ENCODE data around the gene GPR108.
"Not testable (repeated sequence)": the region's sequence is repeated elsewhere in the genome, so short reads cannot be mapped to it uniquely, and the experiment has no call there.

The GPR108 gene

GRCh38 chr19:6761053-6761676 lies 23.8 kb upstream of the GPR108 start:
- no peak for DNase-seq (ENCODE audit: low read depth in 2 of 2)

DNA sequence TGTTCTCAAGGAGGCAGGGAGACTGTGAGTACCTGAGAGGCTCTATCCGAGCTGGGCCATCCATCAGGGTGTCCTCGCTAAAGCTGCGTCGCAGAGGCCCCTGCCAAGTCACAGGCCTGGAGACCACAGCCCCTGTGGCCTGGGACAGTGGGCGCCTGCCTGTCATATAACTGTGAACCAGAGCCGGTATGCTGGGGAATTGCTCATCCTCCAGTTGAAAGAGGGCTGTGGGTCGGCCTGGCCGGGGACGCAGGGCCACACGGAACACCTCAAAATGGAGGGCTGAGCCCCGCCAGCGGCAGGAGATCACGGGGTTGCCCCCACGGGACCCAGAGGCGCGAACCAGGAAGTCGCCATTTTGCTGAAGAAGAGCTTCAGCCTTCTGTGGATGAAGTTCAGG lies 23.2 kb upstream of the GPR108 start:
- DNase-seq (ENCODE audit: low read depth in 2 of 2), result no peak

DNA sequence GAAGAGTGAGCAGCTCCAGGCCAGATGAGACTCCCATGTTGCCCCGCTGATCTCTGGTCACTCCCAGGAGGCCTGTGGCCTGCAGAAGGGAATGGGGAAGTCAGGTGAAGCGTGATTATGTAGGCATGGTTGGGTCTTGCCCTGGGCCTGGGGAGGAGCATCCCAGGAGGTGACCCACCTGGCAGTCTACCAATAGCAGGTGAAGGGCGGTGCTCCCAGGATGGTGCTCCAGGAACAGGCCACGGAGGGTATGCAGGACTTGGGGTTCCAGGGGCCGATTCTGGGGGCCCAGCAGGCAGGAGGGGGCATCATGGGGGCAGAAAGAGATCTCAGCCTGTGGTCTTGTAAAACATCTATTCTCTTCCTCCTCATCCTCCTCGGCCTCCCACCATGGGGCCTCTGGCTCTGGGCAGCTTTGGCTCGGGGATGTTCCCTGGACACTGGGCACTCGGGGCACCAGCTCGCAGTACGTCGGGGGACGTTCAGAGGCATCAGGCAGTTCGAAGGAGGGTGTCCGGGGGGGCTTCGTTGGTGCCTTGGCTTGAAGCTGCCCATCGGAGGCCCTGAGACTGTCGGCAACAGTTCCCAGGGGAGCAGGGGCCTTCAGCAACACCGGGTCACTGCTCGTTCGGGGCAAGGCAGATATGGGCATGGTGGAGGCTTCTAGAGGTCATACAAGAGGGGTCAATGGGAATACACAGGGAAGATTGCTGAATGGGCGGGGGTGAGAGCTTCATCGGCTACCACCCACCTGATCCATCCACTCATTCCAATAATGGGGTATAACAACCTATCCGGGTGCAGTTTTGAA lies 17.5 kb upstream of the GPR108 start:
- DNase-seq (ENCODE audit: low read depth in 2 of 2), result no peak

GRCh38 chr19:6754136-6754535 lies 16.8 kb upstream of the GPR108 start:
- DNase-seq (ENCODE audit: low read depth in 2 of 2), result no peak

DNA sequence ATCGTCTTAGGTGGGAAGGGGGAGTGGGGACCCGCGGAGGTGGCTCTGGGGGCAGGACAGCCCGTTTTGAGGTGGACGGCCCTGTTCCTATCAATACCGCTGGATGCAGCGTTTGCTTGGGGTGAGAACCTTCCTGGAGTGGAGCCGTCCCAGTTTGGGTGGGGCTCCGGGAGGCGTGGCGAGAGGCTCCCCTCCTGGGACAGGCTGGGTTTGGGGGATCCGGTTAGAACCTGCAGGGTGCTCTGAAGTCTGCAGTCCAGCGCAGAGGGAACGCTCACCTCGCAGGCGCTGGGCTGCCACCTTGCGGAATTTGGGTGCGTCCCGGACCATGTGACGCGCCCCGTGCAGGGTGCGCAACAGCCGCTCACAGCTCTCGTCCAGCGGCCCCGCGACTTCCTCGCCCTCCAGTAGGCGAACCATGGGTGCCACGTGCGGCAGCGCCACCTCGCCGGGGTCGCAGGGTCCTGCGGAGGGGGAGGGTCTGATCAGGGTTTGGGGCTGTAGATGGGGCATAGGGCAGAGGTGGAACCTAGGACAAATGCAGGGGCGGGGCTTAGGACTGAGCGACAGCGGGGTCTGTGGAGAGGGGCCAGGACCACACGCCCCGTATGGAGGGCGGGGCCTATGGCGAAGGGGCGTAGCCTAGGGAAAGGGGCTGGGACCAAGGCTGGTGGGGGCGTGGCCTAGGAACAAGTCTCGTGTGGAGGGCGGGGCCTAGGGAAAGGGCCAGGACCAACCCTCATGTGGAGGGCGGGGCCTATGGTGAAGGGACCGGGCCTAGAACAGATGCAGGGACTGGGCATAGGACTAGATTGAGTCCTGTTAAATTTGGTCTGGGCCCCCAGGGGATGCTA lies 16.0 kb upstream of the GPR108 start:
- DNase-seq (ENCODE audit: low read depth in 2 of 2), result peak; percentile 69 to 80

DNA sequence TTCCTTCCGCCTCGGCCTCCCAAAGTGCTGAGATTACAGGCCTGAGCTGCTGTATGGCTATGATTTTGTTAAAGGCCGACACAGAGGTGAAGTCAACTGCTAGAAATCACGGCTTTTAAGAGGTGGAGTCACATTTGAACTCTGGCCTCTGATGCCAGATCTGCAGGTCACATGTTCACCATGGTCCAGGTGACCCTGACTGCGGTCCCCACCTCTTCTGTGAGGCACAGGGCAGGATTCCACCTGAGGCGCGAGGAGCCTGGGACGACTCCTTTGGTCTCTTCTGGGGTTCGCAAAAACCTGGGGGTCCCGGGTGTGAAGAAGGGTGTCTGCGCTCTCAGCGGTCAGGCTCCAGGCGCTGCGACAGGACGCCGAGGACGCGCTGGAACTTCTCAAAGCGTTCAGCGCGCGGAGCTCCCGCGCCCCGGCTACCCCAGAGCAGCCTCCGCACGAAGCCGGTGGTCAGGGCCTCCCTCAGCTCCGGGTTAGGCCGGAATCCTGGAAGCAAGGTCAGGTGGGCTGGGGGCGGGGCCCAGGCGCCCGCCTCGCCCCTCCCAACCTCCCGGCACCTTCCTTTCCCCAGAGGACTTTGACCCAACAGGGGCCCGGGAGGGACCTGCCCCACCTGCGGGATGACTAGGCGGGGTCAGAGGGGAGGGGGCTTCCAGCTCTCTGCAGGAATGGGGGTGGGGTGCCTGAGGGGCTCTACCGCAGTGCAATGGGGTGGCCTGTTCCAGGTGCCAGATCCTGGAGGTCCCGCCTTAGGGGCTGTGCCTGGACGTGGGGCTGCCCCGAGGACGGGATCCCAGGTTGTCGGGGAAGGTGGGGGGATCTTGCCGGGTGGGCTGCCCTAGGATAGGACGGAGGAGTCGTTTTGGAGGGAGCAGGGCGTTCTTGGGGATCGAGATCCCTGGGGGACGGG lies 15.1 kb upstream of the GPR108 start:
- no peak for DNase-seq (ENCODE audit: low read depth in 2 of 2)

DNA sequence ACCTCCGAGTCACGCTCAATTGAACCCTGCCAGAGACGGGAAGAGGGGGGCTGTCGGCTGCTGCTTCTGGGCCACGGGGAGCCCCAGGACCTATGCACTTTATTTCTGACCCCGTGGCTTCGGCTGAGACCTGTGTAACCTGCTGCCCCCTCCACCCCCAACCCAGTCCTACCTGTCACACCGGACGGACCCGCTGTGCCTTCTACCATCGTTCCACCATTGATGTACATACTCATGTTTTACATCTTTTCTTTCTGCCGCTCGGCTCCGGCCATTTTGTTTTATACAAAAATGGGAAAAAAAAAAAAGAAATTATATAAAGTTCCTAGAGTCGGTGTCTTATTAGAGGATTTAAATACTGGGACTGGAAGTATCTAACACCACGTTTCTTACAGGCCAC lies 13.8 kb upstream of the GPR108 start:
- no peak for DNase-seq (ENCODE audit: low read depth in 2 of 2)

DNA sequence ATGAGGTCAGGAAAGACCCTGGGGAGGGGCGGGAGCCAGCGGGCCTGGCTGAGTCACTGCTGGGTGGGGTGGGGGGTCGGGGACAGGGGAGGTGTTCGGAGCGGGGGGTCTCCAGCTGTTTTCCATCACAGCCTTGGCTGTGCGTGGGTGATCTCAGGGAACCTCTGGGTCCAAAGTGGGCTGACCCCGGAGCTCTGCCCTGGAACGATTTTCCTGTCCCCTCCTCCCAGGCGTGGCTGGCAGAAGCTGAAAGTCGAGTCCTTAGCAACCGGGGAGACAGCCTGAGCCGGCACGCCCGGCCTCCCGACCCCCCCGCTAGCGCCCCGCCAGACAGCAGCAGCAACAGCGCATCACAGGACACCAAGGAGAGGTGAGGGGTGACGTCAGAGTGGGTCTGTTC lies 12.7 kb upstream of the GPR108 start:
- DNase-seq (ENCODE audit: low read depth in 2 of 2), result no peak

DNA sequence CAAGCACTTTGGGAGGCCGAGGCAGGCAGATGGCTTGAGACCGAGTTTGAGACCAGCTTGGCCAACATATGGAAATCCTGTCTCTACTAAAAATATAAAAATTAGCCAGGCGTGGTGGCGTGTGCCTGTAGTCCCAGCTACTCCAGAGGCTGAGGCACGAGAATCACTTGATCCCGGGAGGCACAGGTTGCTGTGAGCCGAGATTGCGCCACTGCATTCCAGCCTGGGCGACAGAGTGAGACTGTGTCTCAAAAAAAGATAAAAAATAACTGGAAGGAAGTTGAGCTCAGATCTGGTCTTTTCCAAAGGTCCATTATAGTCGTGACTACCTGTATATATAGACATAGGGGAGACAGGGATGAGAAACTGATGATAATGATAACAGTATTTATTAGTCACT lies 11.2 kb upstream of the GPR108 start:
- DNase-seq (ENCODE audit: low read depth in 2 of 2), result not testable (repeated sequence)

DNA sequence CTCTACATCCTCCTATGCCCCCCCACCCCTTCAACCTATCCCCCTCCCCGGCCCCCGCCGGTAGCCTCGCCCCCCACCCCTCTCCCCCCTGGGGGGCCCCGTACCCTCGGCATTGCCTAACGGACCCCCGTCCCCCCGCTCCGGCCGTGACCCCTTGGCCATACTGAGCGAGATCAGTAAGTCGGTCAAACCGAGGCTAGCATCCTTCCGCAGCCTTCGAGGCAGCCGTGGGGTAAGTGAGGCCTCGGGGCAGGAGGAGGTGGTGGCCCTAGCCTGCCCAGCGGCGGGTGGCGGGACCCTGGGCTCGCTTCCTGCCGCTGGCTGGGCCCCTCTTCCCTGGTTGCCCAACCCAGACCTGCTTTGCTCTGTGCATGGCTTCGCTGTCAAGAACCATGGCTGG lies 8.6 kb upstream of the GPR108 start:
- no peak for DNase-seq (ENCODE audit: low read depth in 2 of 2)

GRCh38 chr19:6744381-6745301 lies 7.3 kb upstream of the GPR108 start:
- no peak for DNase-seq (ENCODE audit: low read depth in 2 of 2)

DNA sequence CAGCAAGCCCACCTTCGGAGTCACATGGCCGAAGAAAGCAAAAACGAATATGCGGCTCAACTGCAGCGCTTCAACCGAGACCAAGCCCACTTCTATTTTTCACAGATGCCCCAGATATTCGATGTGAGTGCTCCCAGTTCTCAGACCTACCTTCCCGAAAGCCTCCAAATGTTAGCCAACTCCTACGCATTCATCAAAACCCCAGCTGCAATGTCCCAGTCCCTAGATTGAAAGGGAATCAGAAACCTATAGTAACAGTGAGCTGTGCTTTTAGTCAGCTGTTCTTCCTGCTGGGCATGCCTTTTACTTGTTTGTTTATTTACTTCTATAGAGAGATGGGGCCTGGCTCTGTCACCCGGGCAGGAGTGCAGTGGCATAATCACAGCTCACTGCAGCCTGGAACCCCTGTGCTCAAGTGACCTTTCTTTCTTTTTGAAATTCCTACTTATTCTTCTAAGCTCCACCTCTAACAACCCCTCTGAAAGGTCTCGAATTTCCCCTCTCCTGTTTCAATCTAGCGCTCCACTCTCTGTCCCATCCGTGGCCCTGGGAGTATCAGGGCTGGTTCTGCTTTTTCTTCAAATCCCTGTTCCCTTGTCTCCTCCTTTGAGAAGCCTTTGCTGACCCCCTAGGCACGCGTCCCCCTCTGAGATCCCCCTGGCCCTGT lies 6.5 kb upstream of the GPR108 start:
- DNase-seq (ENCODE audit: low read depth in 2 of 2), result no peak

GRCh38 chr19:6743066-6743465 lies 5.7 kb upstream of the GPR108 start:
- no peak for DNase-seq (ENCODE audit: low read depth in 2 of 2)

DNA sequence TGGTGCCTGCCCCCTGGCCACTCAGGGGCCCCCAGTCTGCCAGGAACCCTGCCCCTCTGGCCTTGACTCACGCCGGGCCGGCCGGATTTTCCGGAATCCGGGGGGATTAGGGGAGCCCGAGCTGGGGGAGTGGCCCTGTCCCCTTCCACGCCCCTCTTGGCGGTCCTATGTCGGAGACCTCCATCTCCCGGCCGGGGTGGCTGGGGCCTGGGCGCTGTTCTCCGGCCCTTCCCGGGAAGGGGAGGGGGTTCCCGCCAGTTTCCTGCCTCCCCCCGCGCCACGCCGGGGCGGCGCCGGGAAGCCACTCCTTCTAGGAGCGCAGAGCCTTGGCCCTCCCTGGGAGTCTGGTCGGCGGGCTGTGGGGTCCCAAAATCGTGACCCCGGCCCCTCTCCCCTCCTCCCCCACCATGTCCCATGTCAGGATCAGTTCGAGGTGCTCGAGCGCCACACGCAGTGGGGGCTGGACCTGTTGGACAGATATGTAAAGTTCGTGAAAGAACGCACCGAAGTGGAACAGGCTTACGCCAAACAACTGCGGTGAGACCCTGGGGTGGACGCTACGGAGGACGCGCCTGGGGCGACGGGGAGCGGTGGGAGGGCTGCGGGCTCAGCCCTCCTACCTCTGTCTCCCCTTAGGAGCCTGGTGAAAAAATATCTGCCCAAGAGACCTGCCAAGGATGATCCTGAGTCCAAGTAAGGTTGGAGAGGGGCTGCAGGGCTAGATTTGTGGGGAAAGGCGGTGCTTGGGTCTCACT lies 3.4 kb upstream of the GPR108 start:
- DNase-seq (ENCODE audit: low read depth in 2 of 2), result peak in 1 of 2 donors; percentile 19

DNA sequence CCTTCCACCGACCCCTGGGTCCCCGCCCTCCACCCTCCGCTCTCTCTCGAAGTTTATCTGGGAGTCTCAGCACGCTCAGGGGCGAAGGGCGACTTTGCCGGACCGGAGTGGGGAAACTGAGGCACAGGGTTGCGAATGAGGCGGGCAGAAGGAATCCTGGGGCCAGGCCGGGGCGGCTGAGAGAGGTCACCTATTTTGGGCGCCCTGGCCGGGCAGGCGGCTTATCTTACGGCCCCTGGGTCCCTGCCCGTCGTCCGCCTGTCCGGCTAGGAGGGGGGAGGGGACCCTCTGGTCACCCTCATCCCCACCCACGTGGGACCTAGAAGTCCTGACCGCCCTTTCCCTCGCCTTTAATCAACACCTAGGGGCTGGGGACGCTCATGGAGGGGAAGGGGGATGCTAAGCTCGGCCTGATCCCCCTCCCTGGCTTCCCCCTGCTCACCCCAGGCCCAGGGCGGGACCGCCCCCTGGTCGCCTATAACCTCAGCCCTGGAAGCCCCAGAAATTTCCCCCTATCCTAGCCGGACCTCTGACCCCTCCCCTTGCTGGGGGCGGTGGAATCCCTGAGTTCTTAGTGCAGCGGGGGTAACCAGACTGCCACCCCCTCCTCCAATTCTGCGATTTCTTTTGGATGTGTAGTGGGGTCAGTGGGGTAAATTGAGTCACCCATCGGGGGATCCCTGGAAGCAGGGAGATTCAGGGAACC lies 2.7 kb upstream of the GPR108 start:
- DNase-seq (ENCODE audit: low read depth in 2 of 2), result peak in 1 of 2 donors; percentile 19

GRCh38 chr19:6739390-6739882 lies 2.1 kb upstream of the GPR108 start, which contains the start of gene TRIP10:
Gene TRIP10, plus strand, starts transcription at chr19:6739680. Its CDS starts 82 bp downstream, at chr19:6739762.
- peak; percentile 77 to 80 for DNase-seq (ENCODE audit: low read depth in 2 of 2)

DNA sequence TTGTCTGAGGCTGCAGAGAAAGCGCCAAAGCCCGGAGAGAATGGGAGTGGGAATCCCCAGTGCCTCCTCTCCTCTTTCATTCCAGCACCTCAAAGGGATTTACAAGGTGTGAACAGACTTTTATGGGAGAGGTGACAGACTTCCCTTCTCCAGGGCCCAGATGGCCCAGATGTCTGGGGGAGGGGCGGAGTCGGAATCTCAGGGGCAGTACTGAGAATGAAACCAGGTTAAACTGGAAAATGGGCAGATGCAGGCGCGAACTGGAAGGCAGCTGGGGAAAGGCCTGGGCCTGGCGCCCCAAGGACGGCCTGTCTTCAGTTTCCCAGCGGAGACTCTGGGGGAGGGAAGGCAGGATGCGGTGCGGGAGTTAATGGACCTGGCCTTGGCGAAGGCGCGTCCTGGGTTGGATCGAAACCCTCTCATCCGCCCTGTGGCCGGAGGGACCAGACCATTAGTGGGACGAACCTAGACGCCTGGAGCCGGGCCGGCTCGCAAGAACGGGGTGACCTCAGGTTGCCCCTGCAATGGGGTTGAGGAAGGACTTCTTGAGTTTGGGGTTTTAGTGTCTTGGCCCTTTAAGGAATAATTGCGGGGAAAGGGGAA lies 1.5 kb upstream of the GPR108 start:
- peak in 1 of 2 donors; percentile 18 for DNase-seq (ENCODE audit: low read depth in 2 of 2)
